RWPE2 (cell line): ENCODE data around the gene SETD4.

Source experiments
- ATAC-seq: fragments of 200-7000 bp; cut with Tn5 transposase; 3 replicates; pipeline ENCODE4 v1.9.1; 2021; ENCODE audit warnings: low read depth
- DNase-seq: peaks from one replicate; pipeline ENCODE4 v3.0.0-alpha.2; 2020; ENCODE audit warnings: low spot score
- H3K27ac ChIP-seq: fragments of 450-650 bp; 2 replicates; pipeline ENCODE4 v1.5.1; 2017; ENCODE audit warnings: mild to moderate bottlenecking; ENCODE audit not compliant: poor library complexity, severe bottlenecking
- H3K27me3 ChIP-seq: fragments of 250-450 bp; sonication (Bioruptor Pico); 2 replicates; pipeline ENCODE4 v1.5.1; 2021; ENCODE audit warnings: mild to moderate bottlenecking, moderate library complexity; ENCODE audit not compliant: insufficient read depth, poor library complexity, severe bottlenecking
- H3K36me3 ChIP-seq: fragments of 250-450 bp; sonication (Bioruptor Pico); 2 replicates; pipeline ENCODE4 v1.5.1; 2020; ENCODE audit warnings: low read depth, mild to moderate bottlenecking, moderate library complexity
- H3K4me1 ChIP-seq: fragments of 250-450 bp; sonication (Bioruptor Pico); 2 replicates; pipeline ENCODE4 v1.5.1; 2021; ENCODE audit warnings: mild to moderate bottlenecking, moderate library complexity; ENCODE audit not compliant: insufficient read depth, poor library complexity, severe bottlenecking
- H3K4me3 ChIP-seq: fragments of 250-450 bp; sonication (Bioruptor Pico); 2 replicates; pipeline ENCODE4 v1.5.1; 2021; ENCODE audit warnings: mild to moderate bottlenecking, moderate library complexity; ENCODE audit not compliant: severe bottlenecking
- H3K9me3 ChIP-seq: fragments of 250-450 bp; sonication (Bioruptor Pico); 2 replicates; pipeline ENCODE4 v1.5.1; 2021; ENCODE audit warnings: mild to moderate bottlenecking, moderate library complexity; ENCODE audit not compliant: severe bottlenecking
- CTCF ChIP-seq: fragments of 450-650 bp; IDR thresholded peaks from one replicate; pipeline ENCODE4 v1.5.1; 2017; ENCODE audit warnings: mild to moderate bottlenecking, moderate library complexity; ENCODE audit not compliant: poor library complexity, severe bottlenecking

SETD4 gene

GRCh38 chr21:36060159-36060921 lies at the start of gene SETD4:
Gene SETD4 (minus strand): TSS chr21:36060526. CDS start chr21:36058888, 1,638 bp downstream.
- Histone ChIP-seq H3K4me1 (peaks cover 11% of the 10 kb centered on the region), H3K9me3 (no peaks in the 10 kb centered on the region), H3K4me3 (peak within 1 kb of the TSS; percentile 70), H3K36me3 (peaks cover 37% of the 10 kb centered on the region), H3K27ac (peak within 1 kb of the TSS; percentile 82), H3K27me3 (no peaks in the 10 kb centered on the region)
- ATAC-seq (peak; percentile 92), DNase-seq (peak; percentile 93)
- TF ChIP-seq CTCF: no peak

- TF ChIP-seq CTCF: no peak
- H3K4me3 ChIP-seq: no peak overlapping the region
- no peaks in the 10 kb centered on the region for H3K27me3 ChIP-seq
- no peaks in the 10 kb centered on the region for H3K9me3 ChIP-seq
- DNase-seq (no peak), ATAC-seq (no peak)
- H3K27ac ChIP-seq: no peak overlapping the region
- H3K4me1 ChIP-seq: no peaks in the 10 kb centered on the region
- H3K36me3 ChIP-seq: no peaks in the 10 kb centered on the region
Measured at GRCh38 chr21:36109868-36110267, 49.5 kb upstream of the SETD4 start.

GRCh38 chr21:36105327-36105842 lies 45.1 kb upstream of the SETD4 start:
- Histone ChIP-seq H3K27me3 (no peaks in the 10 kb centered on the region), H3K4me1 (no peaks in the 10 kb centered on the region), H3K36me3 (no peaks in the 10 kb centered on the region), H3K9me3 (no peaks in the 10 kb centered on the region), H3K4me3 (no peak overlapping the region), H3K27ac (no peak overlapping the region)
- no peak for DNase-seq
- ATAC-seq: no peak
- no peak for TF ChIP-seq CTCF

- Histone ChIP-seq H3K4me1 (no peaks in the 10 kb centered on the region), H3K9me3 (no peaks in the 10 kb centered on the region), H3K36me3 (no peaks in the 10 kb centered on the region), H3K27ac (no peak overlapping the region), H3K4me3 (no peak overlapping the region), H3K27me3 (no peaks in the 10 kb centered on the region)
- DNase-seq (no peak), ATAC-seq (no peak)
- no peak for TF ChIP-seq CTCF
Measured at GRCh38 chr21:36104317-36105300, 44.3 kb upstream of the SETD4 start.
